DMS79 treated with DMSO at 0.1 percent for 48 hours (cell line): Measurements from ENCODE around the gene FAM222B.
"Not testable (repeated sequence)": the region's sequence is repeated elsewhere in the genome, so short reads cannot be mapped to it uniquely, and the experiment has no call there.

Experiments used
- DNase-seq: peaks from one replicate; lab custom pipeline; 2025; lab: John Stamatoyannopoulos, UW

The FAM222B gene

GRCh38 chr17:28871056-28871579, 28.5 kb upstream of the FAM222B start:
- DNase-seq = no peak

DNA sequence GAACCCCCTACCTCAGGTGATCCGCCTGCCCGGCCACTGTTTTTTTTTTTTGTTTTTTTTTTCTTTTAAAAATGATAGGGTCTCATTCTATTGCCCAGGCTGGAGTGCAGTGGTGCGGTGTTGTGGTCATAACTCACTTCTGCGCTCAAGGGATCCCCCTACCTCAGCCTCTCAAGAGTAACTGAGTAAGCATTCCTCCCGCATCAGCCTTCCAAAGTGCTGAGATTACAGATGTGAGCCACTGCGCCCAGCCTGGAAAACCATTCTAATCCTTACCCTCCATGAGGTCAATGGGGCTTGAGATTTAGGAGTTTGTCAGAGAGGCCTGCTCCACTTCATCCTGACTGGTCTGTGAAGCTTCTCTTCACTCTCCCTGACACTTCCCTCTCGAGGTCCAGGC, 24.7 kb upstream of the FAM222B start:
- no peak for DNase-seq

DNA sequence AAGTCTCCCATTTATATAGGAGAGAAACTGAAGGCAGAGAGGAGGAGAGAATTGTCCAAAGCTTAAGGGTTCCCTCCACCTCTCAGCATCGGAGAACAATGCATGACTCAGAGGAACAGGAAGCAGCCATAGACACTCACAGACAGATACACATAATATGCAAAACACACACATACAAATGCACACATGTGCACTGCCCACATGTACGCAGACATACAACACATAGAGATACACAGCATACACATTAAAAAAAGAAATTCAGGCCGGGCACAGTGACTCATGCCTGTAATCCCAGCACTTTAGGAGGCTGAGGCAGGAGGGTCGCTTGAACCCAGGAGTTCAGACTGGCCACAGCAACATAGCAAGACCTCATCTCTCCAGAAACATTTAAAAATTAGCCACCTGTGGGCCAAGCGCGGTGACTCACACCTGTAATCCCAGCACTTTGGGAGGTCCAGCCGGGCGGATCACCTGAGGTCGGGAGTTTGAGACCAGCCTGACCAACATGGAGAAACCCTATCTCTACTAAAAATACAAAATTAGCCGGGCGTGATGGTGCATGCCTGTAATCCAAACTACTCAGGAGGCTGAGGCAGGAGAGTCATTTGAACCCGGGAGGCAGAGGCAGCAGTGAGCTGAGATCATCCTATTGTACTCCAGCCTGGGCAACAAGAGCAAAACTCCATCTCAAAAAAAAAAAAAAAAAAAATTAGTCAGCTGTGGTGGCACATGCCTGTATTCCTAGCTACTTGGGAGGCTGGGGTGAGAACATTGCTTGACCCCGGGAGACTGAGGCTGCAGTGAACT, 23.6 kb upstream of the FAM222B start:
- DNase-seq = no peak

- no peak for DNase-seq
Observed at GRCh38 chr17:28864991-28865849, 22.6 kb upstream of the FAM222B start.

DNA sequence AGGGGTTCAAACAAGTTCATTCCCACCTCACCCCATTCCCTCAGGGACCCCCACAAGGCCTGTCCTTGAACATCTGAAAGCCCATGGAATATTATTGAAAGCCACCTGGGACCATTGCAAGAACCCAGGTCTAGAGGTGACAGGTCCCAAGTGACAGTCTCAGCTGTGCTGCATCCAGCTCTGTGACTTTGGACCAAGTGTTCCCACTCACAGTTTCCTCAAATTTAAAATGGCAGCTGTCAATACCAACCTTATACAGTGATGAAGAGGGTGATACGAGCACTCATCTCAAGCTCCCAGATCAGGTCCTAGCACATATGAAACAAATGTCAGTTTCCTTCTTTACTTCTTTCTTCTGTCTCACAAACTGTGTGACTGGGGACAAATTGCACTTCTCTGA, 21.4 kb upstream of the FAM222B start:
- DNase-seq = no peak

DNA sequence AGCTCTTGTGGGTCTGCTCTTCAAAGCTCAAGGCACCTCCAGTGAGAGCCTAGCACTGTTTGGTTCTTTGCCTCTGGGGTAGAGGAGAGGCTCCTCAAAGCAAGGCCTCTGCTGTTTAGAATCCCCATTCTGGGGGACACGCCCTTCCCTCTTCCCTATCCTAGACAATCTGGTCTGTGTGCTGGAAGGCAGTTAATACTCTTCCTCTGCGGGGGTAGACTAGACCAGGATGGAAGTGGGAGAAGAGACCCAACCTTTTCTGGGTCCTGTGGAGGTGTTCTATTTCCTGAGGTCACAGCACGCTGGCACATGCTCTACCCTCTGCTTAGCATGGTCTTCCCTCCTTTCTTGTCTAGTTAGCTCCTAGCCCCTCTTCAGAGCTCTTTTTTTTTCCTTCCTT, 20.0 kb upstream of the FAM222B start:
- no peak for DNase-seq

- no peak for DNase-seq
Observed at GRCh38 chr17:28861393-28862203, 19.0 kb upstream of the FAM222B start.

GRCh38 chr17:28860363-28860808, 17.8 kb upstream of the FAM222B start:
- no peak for DNase-seq

GRCh38 chr17:28858801-28859355, 16.3 kb upstream of the FAM222B start:
- DNase-seq = no peak

GRCh38 chr17:28857905-28858800, 15.6 kb upstream of the FAM222B start:
- no peak for DNase-seq

DNA sequence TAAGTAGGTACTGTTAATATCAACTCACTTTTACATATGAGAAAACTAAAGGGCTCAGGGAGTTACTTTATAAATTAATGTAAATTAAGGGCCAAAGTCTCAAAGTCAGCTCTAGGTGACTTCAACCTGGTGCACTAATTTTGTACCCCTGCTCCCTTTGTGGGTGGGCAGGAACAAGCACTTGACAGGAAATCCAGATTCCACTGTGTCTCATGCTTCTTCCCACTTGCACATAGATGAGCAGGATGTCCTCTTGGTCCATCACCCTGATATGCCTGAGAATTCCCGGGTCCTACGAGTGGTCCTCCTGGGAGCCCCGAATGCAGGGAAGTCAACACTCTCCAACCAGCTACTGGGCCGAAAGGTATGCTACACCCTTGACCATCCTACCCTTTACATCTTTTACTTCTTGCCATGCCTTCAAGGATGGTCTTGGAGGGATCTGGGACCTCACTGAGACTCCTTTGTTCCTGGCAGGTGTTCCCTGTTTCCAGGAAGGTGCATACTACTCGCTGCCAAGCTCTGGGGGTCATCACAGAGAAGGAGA, 13.5 kb upstream of the FAM222B start:
- DNase-seq = no peak

GRCh38 chr17:28855336-28855679, 12.7 kb upstream of the FAM222B start:
- DNase-seq = no peak

DNA sequence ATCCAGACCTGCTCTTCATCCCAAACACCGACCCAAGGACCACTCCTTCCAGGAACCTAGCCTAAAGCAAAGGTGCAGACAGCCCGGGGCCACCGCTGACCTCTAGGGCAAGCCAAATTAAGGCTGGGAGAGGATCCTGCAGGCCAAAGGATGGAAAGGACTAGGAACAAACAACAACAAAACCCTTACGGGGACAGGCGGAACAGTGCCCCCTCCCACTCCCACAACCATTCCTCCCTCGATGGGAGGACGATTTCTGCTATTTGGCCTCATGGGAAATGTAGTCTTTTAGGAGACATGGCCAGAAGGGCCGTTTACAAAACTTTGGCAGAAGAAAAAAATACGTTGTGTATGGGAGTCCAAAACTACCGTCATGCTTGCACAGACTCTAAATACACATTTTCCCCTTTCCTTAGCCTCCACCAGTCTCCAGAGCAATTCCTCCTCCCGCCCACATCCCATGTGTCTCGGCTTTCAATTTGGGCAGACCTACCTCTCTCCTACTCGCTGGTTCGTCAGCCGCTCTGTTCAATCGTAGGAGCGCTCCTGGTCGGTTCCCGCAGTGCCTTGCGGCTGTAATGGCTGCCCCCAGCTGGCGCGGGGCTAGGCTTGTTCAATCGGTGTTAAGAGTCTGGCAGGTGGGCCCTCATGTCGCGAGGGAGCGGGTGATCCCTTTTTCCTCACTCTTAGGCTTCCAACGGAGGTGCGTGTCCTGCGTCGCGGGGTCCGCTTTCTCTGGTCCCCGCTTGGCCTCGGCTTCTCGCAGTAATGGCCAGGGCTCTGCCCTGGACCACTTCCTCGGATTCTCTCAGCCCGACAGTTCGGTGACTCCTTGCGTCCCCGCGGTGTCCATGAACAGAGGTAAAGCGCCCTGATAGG, 12.1 kb upstream of the FAM222B start, which contains the start of gene ERAL1:
Gene ERAL1, plus strand, starts transcription at position 560 of the 879 bp plus-strand sequence. Its CDS starts 19 bp downstream, at position 579.
- peak; percentile 89 for DNase-seq

DNA sequence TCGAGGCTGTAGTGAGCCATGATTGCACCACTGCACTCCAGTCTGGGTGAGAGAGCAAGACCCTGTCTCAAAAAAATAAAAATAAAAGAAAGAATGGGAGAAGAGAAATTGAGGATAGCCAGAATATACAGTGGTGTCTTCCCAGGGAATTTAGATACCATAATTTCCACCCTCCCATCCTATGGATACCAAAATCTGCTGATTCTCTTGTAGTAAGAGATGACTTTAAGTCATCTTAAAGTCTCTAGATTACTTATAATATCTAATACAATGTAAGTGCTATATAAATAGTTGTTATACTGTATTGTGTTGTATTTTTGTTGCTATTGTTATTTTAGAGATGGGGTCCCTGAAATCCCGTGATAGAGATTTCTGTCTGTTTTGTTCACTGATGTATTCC, 10.7 kb upstream of the FAM222B start:
- DNase-seq = no peak

DNA sequence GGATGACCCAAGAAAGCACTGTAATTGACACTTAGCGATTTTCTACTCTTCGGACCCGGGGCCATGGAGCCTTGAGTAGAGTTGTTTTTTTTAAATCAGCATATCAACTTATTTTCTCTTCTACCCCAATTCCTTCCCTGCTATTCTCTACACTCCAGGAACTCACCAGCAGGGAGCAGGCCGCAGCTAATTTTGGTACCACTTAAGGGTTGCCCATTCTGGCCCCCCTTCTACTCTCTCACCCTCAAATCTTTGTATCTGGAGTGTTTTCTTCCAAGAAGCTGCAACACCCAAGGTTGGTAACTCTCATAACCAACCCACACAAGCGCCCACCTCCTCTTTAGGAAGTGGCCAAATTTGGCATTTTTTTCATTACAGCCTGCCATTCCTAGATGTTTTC, 6.7 kb upstream of the FAM222B start:
- DNase-seq = no peak

- DNase-seq = not testable (repeated sequence)
Observed at GRCh38 chr17:28848667-28849066, 6.1 kb upstream of the FAM222B start.

GRCh38 chr17:28846699-28847098, 4.1 kb upstream of the FAM222B start:
- not testable (repeated sequence) for DNase-seq

DNA sequence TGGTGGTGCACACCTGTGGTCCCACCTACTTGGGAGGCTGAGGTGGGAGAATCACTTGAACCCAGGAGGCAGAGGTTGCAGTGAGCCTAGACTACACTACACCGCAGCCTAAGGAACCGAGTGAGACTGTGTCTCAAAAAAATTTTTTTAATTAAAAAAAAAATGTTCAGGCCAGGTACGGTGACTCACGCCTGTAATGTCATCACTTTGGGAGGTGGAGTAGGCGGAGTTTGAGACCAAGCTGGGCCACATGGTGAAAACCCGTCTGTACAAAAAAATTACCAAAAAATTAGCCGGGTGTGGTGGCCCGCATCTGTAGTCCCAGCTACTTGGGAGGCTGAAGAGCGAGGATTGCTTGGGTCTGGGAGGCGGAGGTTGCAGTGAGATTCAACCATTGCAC, 3.6 kb upstream of the FAM222B start:
- DNase-seq = no peak

- no peak for DNase-seq
Observed at GRCh38 chr17:28843816-28844148, 1.2 kb upstream of the FAM222B start.
